ENCODE measurements around the gene TIGD3.

DNA sequence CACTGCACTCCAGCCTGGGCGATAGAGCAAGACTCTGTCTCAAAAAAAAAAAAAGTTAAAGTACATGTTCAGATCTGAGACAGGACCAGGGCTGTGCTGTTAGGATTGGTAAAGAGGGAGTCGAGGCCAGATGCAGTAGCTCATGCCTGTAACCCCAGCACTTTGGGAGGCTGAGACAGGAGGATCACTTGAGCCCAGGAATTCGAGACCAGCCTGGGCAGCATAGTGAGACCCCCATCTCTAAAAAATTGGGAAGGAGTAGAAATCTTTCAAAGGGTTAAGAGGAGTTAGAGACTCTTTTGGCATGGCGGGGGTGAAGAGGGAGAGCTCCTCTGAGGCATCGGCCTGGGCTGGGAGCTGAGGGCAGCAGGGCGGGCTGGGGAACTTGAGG lies 16.1 kb downstream of the TIGD3 start:
- no peak for TF ChIP-seq CTCF (IDR thresholded peaks at IDR 0.05)
- no peak for TF ChIP-seq EP300 (IDR thresholded peaks at IDR 0.05)
- no peak for TF ChIP-seq POLR2A (IDR thresholded peaks at IDR 0.05)
